Caco-2 (cell line): ENCODE results near the gene SF3B3. TPM values are rescaled to one million over a fixed set of nuclear protein-coding genes. Genes with fewer than 3 reads are reported as not detected.
A peak's percentile ranks its signal among the peaks of the same experiment; 100 is the strongest.

Experiments
- BruUV-seq: library from RNA; stranded (reverse); fragments of 400-500 nt; replicated peaks from 2 replicates; lab custom pipeline; 2021; lab: Mats Ljungman, UMichigan
- CTCF ChIA-PET: fragments of 300-600 bp; sonication (Branson Sonifier 250); formaldehyde crosslinking; loops from one replicate; lab custom pipeline; 2022; ENCODE audit warnings: antibody characterized with exemption; lab: Charles Lee
- POLR2A ChIA-PET: fragments of 300-600 bp; sonication (Branson Sonifier 250); formaldehyde crosslinking; loops from one replicate; lab custom pipeline; 2022; ENCODE audit warnings: antibody characterized with exemption; lab: Charles Lee
- DNase-seq, 2 experiments: peaks; one replicate each; pipeline versions ENCODE4 v3.0.0 to v3.0.0-alpha.2; 2020 to 2022
- H3K27me3 ChIP-seq: replicated peaks from 2 replicates; pipeline ENCODE4 v1.6.0; 2011; ENCODE audit warnings: low read length; ENCODE audit not compliant: control insufficient read depth, insufficient read depth
- H3K36me3 ChIP-seq: 2 replicates; pipeline ENCODE4 v1.5.1; 2011; ENCODE audit warnings: low read length; ENCODE audit not compliant: control insufficient read depth, insufficient read depth
- H3K4me1 ChIP-seq: fragments of 250-450 bp; sonication (Bioruptor Pico); 2 replicates; pipeline ENCODE4 v1.5.1; 2020; ENCODE audit warnings: mild to moderate bottlenecking
- H3K4me3 ChIP-seq: 2 replicates; pipeline ENCODE4 v1.5.1; 2011; ENCODE audit warnings: low read depth, mild to moderate bottlenecking, control low read depth, low read length
- H3K9me3 ChIP-seq: fragments of 250-450 bp; sonication (Bioruptor Pico); 2 replicates; pipeline ENCODE4 v1.5.1; 2020; ENCODE audit warnings: mild to moderate bottlenecking, moderate library complexity
- H3K27ac Mint-ChIP-seq: one replicate; pipeline ENCODE4 v1.8.0; 2022; ENCODE audit warnings: mixed read lengths; ENCODE audit not compliant: unreplicated experiment
- H3K27me3 Mint-ChIP-seq: one replicate; pipeline ENCODE4 v1.8.0; 2022; ENCODE audit warnings: mixed read lengths; ENCODE audit not compliant: insufficient read depth, unreplicated experiment
- H3K36me3 Mint-ChIP-seq: one replicate; pipeline ENCODE4 v1.8.0; 2022; ENCODE audit warnings: mild to moderate bottlenecking, mixed read lengths; ENCODE audit not compliant: insufficient read depth, unreplicated experiment
- H3K4me1 Mint-ChIP-seq: one replicate; pipeline ENCODE4 v1.8.0; 2022; ENCODE audit warnings: low read depth, mixed read lengths; ENCODE audit not compliant: unreplicated experiment
- H3K4me3 Mint-ChIP-seq: one replicate; pipeline ENCODE4 v1.8.0; 2022; ENCODE audit warnings: mild to moderate bottlenecking, moderate library complexity, mixed read lengths; ENCODE audit not compliant: unreplicated experiment
- H3K9me3 Mint-ChIP-seq: one replicate; pipeline ENCODE4 v1.8.0; 2022; ENCODE audit warnings: mixed read lengths; ENCODE audit not compliant: unreplicated experiment
- CTCF ChIP-seq, 2 experiments: fragments of 200-600 bp in 1 of 2; IDR thresholded peaks; 1 replicate in 1 of 2; 2 replicates in 1 of 2; pipeline versions ENCODE4 v1.5.1 to v1.8.0; 2011 to 2022; ENCODE audit warnings: antibody characterized with exemption in 1 of 2, control low read depth in 1 of 2, inconsistent platforms in 1 of 2, low read depth in 1 of 2, low read length in 1 of 2, mild to moderate bottlenecking in 1 of 2, moderate library complexity in 1 of 2; ENCODE audit not compliant: insufficient read depth in 1 of 2, severe bottlenecking in 1 of 2, unreplicated experiment in 1 of 2
- intact Hi-C: fragments of 100-400 bp; cut with micrococcal nuclease; formaldehyde crosslinking; loops from one replicate; pipeline ENCODE4 v1.10.0; 2022; ENCODE audit not compliant: unreplicated experiment
- total RNA-seq: library from RNA; stranded (reverse); gene quantifications from 2 replicates; pipeline ENCODE4 v1.2.3, GENCODE V29; 2022

SF3B3 gene
- total RNA-seq, 1 experiment from 2014 or later: 387 TPM

- BruUV-seq: TSS peak; percentile 25
- Histone ChIP-seq H3K27me3 (no peaks in the 10 kb centered on the region), H3K9me3 (no peaks in the 10 kb centered on the region), H3K4me1 (no peaks in the 10 kb centered on the region), H3K36me3 (peaks cover 25% of the 10 kb centered on the region), H3K4me3 (no peak overlapping the region)
- Mint-ChIP-seq H3K9me3 (no peaks in the 10 kb centered on the region), H3K27ac (no peak overlapping the region), H3K4me1 (no peaks in the 10 kb centered on the region), H3K27me3 (no peaks in the 10 kb centered on the region), H3K4me3 (no peak overlapping the region), H3K36me3 (peaks cover 100% of the 10 kb centered on the region)
- ChIA-PET CTCF (no interaction called here), POLR2A (no interaction called here)
- intact Hi-C loops: no loop called here
- DNase-seq: no peak
- TF ChIP-seq CTCF (IDR thresholded peaks at IDR 0.05; ENCODE audit: insufficient read depth in 1 of 2, low read depth in 1 of 2, low read length in 1 of 2, severe bottlenecking in 1 of 2, unreplicated experiment in 1 of 2): no peak
These were observed 25.3 kb downstream of the SF3B3 start for GRCh38 chr16:70548936-70549335.

GRCh38 chr16:70550082-70550481 lies 26.5 kb downstream of the SF3B3 start:
- intact Hi-C loops: no loop called here
- Histone ChIP-seq H3K9me3 (no peaks in the 10 kb centered on the region), H3K4me3 (no peak overlapping the region), H3K4me1 (no peaks in the 10 kb centered on the region), H3K27me3 (no peaks in the 10 kb centered on the region), H3K36me3 (peaks cover 30% of the 10 kb centered on the region)
- TF ChIP-seq CTCF (IDR thresholded peaks at IDR 0.05; ENCODE audit: insufficient read depth in 1 of 2, low read depth in 1 of 2, low read length in 1 of 2, severe bottlenecking in 1 of 2, unreplicated experiment in 1 of 2): no peak
- H3K27ac Mint-ChIP-seq: no peak overlapping the region
- CTCF ChIA-PET: no interaction called here
- no peak for DNase-seq
- no peaks in the 10 kb centered on the region for H3K4me1 Mint-ChIP-seq
- H3K4me3 Mint-ChIP-seq: no peak overlapping the region
- H3K27me3 Mint-ChIP-seq: no peaks in the 10 kb centered on the region
- BruUV-seq: no TSS peak
- no peaks in the 10 kb centered on the region for H3K9me3 Mint-ChIP-seq
- POLR2A ChIA-PET: no interaction called here
- peaks cover 100% of the 10 kb centered on the region for H3K36me3 Mint-ChIP-seq

DNA sequence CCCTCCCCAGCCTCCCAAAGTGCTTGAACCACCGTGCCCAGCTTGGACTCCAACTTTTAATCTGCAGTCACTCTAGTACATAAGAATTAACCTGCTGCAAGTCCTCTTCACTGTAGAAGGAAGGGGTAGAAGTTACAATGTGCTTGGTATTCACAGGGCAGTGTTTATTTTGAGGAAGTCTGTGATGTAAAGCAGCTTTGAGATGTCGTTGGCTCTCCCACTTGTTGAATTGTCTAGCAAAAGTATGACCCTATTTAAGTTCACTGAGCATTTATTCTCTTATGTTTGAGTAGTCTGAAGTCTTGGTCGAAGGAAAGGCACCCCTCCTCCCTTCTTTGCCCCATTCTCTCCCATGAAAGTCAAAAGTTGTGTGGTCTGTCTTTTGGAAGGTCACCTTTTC lies 28.2 kb downstream of the SF3B3 start:
- no TSS peak for BruUV-seq
- Mint-ChIP-seq H3K27ac (no peak overlapping the region), H3K4me1 (no peaks in the 10 kb centered on the region), H3K4me3 (no peak overlapping the region), H3K36me3 (peaks cover 100% of the 10 kb centered on the region), H3K27me3 (no peaks in the 10 kb centered on the region), H3K9me3 (no peaks in the 10 kb centered on the region)
- TF ChIP-seq CTCF (IDR thresholded peaks at IDR 0.05; ENCODE audit: insufficient read depth in 1 of 2, low read depth in 1 of 2, low read length in 1 of 2, severe bottlenecking in 1 of 2, unreplicated experiment in 1 of 2): no peak
- H3K9me3 ChIP-seq: no peaks in the 10 kb centered on the region
- POLR2A ChIA-PET: no interaction called here
- peaks cover 31% of the 10 kb centered on the region for H3K36me3 ChIP-seq
- H3K27me3 ChIP-seq: no peaks in the 10 kb centered on the region
- intact Hi-C loops: no loop called here
- H3K4me1 ChIP-seq: no peaks in the 10 kb centered on the region
- DNase-seq: no peak
- H3K4me3 ChIP-seq: no peak overlapping the region
- CTCF ChIA-PET: interaction anchor here (0.6 kb wide), 1 partner anchor 48 kb away, joined by 3 read pairs; no protein-coding TSS in a partner anchor
